GM18499 (cell line): ENCODE results near the gene FASTK.

ENCODE experiments used
- ATAC-seq: cut with Tn5 transposase; IDR thresholded peaks from one replicate; pipeline ENCODE4 v1.9.1; 2021; ENCODE audit warnings: moderate number of reproducible peaks; ENCODE audit not compliant: insufficient read depth, unreplicated experiment

The FASTK gene

DNA sequence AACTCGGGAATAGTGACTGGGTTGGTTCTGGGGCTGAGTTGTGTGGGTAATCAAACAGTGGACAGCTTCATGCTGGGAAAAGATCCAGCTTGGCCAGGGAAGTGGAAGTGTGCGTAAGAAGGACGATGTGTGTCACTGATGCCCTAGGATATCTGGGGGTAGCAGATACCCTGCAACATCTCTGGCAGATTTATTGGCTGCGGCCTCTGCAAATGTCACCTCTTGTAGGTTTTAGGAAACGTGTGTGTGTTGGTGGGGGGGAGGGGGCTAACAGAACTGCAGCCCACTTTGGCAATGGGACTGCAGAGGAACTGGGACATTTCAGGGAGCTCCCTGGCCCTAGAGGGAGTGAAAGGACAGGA is 4.7 kb upstream of the FASTK start:
- no peak for ATAC-seq

GRCh38 chr7:151083824-151084160 is 3.2 kb upstream of the FASTK start:
- no peak for ATAC-seq

- ATAC-seq: no peak
Measured at GRCh38 chr7:151083071-151083823, 2.6 kb upstream of the FASTK start, which contains the start of gene TMUB1. Gene TMUB1, minus strand, starts transcription at chr7:151083493. Its CDS starts 930 bp downstream, at chr7:151082563.

DNA sequence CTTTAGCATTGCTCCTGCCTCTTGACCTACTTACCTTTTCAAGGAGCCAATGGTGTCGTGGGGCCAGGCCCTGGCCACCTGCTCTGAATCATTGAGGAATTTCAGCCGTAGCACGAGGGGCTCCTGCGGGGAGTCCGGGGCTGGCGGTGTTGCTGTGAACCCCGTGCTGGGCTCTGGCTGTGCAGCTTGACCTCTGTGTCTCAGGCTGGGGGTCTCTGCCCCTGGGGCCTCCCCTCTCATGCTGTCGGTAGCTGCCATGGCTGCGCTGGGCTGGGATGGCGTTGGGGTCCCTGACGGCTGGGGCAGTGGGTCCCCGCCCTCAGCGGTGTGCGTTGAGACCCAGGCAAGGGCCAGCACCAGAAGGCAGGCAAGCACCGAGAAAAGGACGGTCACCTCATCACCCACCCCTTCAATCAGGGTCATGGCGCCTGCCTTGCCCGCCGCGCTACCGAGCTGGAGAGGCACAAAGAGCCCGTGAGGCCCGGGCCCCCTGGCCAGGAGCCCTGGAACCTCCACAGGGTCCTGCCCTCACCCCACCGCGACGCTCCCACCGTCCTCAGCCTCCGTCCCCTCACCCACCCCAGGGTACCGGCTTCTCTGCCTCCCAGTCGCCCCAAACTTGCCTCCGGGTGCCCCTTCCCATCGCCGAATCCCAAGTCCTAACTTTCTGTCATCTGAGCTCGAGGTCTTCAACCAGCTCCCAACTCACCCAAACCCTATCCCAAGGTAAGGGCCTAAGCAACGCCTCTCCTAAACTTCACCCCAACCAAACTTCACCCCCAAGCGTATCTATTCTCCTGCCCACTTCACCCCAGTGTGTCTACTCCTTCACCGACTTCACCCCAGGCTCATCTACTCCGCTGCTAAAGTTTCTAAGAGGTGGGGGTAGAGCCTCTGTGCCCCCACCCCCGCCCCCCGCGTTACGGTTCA is 1.8 kb upstream of the FASTK start:
- ATAC-seq: no peak

DNA sequence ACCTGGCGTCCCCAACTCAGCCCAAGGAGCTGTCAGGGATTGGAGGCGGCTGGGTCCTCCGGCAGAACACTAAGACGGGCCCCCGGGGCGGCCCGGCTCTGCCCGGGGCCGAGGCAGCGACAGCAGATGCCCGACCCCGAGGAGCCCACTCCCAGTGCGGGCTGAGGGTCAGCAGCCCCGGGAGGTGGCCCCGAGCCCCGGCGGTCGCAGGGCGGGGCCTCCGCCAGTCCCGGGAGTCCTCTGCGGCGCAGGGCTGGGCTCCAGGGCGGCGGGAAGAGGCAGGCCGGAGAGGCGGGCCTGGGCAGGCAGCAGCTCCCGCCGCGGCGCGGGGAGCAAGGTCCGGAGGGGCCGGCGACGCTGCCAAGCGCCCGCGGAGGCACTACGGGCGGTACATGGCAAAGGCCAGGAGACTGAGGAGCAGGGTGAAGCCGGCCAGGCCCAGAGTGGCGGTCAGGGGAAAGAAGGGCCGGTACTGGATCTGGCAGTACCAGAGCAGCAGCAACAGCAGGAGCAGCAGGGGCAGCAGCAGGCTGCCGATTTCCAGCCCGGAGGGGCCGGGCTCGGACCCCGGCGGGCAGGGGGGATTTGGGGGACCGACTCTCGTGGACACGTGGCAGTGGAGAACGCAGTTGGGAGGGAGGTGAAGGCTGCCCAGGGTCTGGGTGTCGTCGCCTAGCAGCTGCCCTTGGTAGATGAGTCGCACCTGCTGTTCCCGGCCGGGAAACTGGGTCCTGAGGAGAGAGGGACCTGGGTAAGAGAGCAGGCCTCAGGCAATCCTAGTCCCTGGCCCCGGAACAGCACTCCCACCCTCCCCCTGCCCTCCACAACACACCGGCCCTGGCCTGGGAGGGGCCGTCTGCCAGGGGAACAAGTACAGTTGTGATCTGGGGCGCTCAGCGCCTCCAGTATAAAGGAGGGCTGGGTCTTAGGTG is 827 bp upstream of the FASTK start:
- ATAC-seq: no peak

GRCh38 chr7:151080067-151080521 is 515 bp downstream of the FASTK start:
- no peak for ATAC-seq

DNA sequence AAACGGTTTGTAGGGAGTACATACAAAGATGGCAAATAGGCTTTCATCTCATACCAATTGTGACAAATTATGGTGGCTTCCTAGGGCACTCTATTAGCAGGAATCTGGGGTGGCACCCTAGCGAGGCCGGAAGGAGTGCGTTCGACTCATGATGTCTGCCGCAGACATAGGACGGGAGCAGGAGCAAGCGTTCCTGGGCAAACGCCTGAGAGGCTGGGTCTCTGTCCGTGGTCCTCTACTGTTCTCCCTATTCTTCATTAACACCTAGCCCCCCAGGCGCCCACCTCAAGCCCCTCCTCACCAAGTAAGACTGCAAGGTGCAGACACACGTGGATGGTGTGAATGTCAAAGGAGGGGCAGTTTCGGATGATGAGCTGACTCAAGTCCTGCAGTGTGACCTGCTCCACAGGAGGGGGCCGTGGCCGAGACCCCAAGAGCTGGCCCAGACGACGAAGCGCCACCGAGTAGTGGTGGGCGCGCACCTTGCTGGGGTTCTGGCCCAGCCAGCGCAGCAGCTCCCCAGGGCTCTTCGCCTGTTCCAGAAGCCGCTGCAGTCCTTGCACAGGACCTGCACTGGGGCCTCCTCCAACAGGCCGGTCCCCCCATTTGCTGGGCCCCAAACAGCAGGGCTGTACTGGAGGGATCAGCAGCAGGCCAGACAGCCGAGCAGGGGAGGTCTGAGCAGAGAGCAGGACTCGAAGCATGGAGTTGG is 1.3 kb downstream of the FASTK start:
- no peak for ATAC-seq

DNA sequence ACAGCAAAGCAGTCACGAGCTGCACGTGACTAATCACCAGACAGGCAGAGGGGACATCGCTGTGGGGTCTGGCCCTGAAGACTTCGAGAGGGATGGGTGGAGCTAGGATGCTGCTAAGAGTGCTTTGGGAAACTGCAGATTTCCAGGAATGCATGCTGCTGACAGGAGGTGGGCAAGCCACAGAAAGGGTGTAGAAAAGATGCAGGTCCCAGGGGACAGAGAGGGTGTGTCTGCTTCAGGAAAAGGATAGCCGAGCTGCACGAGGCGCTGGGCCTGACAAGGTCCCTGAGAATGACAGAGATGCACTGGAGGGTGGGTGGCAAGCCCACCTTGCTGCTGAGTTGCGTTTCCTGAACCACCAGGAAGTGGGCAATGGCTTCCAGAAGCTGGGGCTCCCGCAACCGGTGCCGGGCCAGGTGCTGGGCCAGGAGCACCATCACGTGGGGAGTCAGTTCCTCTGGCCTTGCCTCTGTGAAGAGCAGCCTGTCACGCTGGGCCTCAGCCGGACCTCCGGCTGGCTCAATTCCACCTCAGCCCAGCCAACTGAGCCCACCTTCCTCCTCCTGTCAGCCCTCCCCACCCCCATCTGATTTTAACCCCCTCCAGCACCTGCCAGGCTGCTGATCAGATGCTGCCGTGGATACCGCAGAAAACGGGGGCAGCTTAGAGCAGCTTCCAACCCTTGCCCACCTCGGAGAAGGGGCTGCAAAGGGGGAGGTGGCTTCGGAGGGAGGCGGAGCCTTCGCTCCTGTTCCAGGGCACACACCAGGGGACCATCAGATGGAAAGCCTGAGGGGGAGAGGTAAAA is 2.2 kb downstream of the FASTK start:
- ATAC-seq: no peak

DNA sequence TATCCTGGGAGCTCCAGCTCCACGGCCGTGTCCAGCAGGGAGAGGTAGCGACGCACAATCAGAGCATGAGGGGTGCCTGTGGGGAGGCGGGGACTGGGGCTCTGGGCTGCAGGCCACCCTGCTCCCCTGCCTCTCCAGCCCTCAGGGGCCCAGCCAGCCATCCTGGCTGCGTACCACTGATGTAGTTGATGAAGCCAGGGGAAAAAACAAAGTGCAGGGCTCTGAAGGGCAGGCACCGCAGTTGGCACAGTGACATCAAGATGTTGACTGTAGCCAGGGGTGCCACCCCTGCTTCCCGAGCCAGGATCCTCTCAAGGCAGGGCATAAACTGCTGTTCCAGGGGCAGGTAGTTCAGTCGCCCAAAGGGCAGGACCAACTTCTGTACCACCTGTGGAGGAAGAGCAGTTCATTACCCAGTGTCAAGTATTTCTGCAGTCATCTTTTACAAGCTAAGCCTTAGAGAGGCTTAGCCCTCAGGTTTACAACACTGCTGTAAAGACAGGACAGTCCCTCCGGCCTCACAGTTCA is 2.8 kb downstream of the FASTK start:
- ATAC-seq: no peak

DNA sequence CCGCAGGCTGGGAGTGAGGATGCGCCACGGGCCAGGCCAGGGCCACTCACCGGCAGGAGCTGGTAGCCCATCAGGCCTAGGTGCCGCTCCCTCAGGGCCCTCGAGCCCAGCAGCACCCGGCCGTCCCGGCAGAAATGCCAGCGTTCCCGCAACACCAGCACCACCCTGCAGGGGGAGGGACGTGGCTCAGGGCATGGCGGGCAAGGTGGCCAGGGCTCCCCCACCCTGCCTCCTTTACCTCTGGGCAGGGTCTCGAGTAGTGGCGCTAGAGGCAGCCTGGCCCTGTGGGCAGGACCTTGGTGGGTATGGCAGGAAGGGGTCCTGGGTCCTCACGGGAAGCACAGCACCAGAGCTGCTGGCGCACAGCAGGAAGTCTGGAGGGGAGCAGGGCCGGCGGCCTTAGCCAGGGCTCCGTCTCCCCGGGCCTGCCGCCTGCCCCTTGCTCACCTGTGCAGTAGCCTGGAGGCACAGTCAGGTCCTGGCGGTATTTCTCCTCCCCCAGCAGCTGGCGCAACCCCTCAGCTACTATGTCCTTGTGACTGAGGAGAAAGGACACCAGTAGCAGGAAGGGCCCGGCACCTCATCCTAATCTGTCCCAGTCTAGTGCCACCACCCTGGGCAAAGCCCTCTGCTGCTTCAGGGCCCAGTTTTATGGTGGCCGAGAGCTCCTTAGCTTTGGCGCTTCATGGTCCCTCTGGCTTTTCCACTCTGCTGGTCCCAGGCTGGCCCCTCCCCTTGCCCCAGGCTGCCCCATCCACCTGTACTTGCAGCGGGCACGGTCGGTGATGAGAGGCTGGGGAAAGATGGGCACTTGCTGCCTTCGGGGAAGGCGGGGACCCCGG is 3.5 kb downstream of the FASTK start:
- ATAC-seq: no peak

DNA sequence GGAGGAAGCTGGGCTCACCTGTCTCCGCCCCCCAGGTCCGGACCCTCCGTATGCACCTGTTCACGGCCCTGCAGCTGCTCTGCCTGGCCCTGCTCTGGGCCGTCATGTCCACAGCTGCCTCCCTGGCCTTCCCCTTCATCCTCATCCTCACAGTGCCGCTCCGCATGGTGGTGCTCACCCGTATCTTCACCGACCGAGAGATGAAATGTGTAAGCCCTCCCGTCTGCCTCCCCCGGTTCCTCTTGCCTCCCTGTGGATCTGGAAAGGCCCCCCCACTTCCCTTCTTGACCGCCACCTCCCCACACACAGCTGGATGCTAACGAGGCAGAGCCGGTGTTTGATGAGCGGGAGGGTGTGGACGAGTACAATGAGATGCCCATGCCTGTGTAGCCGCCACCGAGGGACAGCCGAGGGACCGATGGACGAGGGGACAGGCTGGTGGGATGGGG is 4.6 kb downstream of the FASTK start:
- no peak for ATAC-seq

DNA sequence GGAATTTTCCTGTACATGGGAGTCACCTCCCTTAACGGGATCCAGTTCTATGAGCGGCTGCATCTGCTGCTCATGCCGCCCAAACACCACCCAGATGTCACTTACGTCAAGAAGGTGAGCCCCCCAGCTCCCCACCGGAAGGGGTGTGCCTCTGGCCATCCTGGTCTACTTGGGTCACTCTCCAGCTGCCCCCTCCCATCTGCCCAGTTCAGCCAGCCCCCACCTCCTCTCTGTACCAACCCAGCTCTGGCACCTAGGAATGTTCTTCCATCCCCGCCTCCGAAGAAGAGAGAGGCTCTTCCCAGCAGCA is 5.0 kb downstream of the FASTK start:
- no peak for ATAC-seq

DNA sequence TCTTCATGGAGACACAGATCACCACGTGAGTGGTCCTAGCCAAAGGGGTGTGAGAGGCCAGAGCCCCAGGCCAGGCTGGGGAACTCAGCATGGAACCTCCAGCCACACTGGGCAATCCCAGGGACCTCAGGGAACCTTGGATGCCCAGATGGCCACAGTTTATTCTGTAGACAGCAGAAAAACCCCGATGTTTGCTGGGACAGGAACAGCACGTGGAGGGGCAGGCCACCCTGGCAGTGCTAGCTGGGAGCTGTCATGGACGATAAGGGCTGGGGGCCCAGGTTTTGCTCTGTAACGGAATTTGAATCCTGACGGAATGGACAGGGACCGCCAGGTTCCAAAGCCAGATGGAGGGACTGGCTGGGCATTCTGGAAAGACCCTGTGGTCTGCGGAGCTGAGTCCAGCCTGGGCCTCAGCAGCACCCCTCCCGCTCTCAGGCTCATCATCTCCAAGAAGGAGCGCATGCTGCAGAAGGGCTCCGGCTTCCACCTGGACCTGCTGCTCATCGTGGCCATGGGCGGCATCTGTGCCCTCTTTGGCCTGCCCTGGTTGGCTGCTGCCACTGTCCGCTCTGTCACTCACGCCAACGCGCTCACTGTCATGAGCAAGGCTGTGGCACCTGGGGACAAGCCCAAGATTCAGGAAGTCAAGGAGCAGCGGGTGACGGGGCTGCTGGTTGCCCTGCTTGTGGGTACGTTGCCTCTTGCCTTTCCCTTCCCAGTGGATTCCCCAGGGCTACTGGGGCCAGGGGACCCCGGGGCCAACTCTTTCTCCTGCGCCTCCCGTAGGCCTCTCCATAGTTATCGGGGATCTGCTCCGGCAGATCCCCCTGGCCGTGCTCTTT is 5.6 kb downstream of the FASTK start:
- no peak for ATAC-seq

DNA sequence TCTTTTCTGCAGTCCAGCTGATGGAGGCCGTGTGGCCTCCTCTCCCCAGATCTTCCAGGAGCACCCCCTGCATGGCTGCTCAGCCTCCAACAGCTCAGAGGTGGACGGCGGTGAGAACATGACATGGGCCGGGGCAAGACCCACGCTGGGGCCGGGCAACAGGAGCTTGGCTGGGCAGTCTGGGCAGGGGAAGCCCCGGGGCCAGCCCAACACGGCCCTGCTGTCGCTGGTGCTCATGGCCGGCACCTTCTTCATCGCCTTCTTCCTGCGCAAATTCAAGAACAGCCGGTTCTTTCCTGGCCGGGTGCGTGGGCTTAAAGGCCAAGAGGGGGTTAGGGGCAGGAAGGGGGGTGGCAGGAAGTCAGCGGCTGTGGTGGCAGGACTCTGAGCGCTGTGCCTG is 6.6 kb downstream of the FASTK start:
- no peak for ATAC-seq

- ATAC-seq: no peak
Measured at GRCh38 chr7:151071032-151071866, 9.4 kb downstream of the FASTK start.

DNA sequence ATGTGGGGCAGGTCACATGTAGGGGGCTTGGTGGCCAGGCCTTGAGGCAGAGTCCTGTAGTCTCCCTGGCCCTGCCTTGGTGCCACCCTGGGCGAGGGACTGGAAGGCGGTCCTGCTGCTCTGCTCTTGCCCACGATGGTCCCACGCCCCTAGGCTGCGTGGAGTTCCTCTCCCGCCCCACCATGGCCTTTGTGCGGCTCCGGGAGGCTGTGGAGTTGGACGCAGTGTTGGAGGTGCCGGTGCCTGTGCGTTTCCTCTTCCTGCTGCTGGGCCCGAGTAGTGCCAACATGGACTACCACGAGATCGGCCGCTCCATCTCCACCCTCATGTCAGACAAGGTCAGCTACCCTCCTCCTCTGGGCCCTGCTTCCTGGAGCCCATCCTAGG is 10.0 kb downstream of the FASTK start:
- no peak for ATAC-seq
